HG03432 (cell line): ENCODE measurements around the gene ZNF205.
"Not testable (repeated sequence)": the region's sequence is repeated elsewhere in the genome, so short reads cannot be mapped to it uniquely, and the experiment has no call there.

Source experiments
- ATAC-seq: cut with Tn5 transposase; IDR thresholded peaks from one replicate; pipeline ENCODE4 v1.9.1; 2021; ENCODE audit warnings: mild to moderate bottlenecking, moderate library complexity; ENCODE audit not compliant: unreplicated experiment

Gene ZNF205

DNA sequence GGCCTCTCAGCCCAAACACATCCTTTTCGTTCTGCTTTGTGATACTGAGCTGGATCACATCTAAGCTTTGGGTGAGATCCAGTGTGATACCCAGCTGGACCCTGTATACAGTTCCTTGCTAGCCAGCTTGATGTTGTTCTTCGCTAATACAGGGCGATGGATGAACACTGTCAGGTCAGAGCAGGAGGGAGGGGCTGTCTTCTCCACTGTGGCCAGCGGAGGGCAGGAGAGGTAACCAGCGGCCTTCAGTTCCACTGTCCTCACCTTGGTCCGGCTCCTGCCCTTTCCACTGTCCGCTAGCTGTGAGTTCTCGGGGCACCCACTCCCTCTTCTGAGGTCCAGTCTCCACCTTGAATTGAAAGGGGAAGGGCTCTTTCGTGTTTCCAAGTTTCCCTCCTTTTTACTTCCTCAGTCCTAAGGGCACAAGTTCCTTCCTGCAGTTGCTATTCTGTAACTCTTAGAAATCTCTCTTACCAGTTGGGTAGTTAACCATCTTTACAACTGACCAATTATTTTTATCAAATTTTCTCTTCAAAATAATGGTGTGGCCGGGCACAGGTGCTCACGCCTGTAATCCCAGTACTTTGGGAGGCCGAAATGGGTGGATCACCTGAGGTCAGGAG, 19.5 kb downstream of the ZNF205 start:
- no peak for ATAC-seq

DNA sequence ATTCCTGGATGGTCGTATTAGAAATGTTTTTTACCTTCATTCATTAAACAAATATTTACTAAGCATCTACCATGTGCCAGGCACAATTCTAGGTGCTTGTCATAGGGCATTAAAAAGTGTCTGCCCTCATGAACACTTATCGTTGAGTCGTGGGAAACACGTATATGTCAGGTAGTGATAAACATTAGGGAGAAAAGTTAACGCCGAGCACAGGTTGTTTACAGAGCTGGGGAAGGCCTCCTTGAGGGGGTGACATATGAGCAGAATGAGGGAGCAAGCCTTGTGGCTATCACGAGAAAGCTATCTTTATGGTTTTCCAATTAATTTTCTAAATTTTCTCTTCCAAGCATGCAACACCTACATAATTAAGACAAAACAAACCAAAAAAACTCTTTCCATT, 21.5 kb downstream of the ZNF205 start:
- ATAC-seq, result no peak

DNA sequence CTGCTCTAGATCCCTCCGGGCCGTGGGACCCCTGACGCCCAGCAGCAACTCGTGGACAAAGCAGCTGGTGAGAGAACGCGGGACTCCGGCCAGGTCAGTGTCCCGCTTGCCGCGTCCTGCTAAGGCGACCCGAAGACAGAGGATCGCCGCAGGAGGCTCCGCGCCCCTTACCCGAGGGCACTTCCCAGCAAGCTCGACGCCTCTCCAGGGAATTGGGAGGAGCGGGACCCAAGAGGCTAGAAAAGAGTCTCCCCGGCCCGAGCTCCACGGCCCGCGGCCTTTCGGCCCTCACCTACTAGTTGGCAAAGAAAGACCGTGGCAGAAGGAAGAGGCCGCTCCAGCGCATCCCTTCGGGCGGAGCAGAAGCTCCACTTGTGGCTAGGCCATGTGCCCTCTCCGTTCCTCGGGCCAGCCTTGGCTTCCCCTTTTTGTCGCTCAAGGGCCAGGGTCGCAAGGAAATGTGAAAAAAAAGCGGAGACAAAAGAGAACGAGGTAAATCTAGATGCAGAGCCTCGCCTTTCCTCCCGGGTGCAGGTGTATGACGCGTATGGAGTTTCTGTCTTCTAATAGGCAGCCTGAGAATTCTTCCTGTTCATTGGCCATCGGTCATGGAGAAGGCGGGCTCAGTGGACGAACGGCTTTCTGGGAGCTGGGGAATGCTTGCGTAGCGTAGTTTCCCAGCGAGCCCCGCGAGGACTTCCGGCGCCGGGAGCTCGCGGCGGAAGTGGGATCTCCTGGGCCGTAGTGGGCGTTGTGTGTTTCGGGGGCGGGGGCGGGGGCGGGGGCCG, 22.1 kb downstream of the ZNF205 start, which contains the start of gene ZNF213:
TSS of gene ZNF213 (plus strand) at position 692 of the 788 bp plus-strand sequence. CDS start 2,252 bp downstream, outside the sequence.
- peak; percentile 89 for ATAC-seq

DNA sequence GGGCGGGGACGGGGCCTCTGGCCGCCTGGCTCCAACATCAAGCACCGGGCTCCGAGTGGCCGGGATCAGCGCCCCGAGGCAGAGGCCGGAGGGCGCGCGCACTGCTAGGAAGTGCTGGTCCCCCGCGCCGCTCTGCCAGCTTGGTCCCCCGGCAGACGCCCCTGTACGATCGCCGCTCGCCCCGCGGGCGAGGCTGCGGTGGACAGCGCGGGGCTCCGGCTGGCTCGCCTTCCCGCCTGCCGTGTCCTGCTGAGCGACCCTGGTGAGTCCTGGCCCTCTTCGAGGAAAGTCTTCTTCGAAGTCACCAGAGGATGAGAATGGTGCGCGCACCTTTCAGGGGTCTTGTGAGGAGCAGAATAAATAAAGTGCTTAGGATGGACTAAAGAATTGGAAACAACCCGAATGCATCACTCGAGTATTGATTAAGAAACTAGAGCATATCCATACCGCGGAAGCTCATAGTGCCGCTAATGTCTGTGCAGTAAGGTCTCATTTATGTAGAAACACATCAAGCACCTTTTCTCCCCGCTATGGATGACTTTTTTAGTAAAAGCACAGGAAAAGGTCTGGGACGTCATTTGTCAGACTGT, 22.8 kb downstream of the ZNF205 start:
- no peak for ATAC-seq

DNA sequence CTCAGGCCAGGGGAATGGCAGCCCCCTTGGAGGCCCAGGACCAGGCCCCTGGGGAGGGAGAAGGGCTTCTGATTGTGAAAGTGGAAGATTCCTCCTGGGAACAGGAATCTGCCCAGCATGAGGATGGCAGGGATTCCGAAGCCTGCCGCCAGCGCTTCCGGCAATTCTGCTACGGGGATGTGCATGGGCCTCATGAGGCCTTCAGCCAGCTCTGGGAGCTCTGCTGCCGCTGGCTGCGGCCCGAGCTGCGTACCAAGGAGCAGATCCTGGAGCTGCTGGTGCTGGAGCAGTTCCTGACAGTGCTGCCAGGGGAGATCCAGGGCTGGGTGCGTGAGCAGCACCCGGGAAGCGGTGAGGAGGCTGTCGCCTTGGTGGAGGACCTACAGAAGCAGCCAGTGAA, 24.9 kb downstream of the ZNF205 start:
- ATAC-seq, result no peak

DNA sequence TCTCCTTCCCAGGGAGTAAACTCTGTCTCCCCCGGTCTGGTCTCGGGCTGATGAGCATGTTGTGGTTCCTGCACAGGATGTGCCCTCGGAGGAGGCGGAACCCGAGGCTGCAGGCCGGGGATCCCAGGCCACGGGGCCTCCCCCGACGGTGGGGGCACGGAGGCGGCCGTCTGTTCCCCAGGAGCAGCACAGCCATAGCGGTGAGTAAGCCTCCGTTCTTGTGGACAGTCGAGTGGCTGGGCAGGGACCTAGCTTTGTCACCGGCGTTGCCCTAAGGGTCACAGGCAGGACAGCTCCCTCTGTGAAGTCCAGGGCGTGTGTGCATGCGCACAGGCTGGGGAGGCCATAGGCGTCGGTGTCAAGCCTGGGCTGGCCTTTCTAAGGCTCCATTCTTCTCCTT, 26.0 kb downstream of the ZNF205 start:
- no peak for ATAC-seq

DNA sequence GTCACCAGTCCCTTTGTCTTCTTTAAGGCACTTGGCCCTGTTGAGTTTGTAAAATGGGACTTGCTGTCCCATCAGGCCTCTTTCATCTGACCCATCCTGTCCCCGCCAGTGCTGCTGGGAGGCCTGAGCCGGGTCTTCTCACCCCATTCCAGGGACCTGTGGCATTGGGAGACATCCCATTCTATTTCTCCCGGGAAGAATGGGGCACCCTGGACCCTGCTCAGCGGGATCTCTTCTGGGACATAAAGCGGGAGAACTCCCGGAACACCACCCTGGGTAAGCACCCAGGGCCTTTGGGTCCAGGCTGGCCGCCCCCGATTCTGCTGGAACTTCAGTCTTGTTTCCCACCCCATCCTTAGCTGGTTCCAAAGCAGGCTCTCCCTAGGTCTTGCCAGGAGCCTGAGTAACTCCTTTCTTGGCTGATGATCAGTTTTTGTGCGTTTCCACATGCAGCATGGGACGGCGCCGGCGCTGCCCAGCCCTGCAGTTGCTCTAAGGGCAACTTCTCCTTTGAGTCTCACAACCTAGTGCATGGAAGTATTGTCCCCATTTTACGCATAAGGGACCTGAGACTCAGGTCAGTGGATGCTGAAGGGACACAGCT, 26.5 kb downstream of the ZNF205 start:
- ATAC-seq, result no peak

DNA sequence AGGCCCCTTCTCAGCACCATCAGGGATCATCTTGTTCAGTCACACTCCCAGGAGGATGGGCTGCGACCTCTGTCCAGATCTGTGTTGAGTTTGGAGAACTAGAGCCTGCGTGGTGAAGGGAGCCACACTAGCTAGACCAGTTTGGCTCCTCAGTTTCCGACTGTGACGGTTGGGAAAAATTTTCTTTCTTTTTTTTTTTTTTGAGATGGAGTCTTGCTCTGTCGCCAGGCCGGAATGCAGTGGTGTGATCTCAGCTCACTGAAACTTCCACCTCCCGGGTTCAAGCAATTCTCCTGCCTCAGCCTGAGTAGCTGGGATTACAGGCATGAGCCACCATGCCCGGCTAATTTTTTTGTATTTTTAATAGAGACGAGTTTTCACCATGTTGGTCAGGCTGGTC, 27.2 kb downstream of the ZNF205 start:
- ATAC-seq, result not testable (repeated sequence)

DNA sequence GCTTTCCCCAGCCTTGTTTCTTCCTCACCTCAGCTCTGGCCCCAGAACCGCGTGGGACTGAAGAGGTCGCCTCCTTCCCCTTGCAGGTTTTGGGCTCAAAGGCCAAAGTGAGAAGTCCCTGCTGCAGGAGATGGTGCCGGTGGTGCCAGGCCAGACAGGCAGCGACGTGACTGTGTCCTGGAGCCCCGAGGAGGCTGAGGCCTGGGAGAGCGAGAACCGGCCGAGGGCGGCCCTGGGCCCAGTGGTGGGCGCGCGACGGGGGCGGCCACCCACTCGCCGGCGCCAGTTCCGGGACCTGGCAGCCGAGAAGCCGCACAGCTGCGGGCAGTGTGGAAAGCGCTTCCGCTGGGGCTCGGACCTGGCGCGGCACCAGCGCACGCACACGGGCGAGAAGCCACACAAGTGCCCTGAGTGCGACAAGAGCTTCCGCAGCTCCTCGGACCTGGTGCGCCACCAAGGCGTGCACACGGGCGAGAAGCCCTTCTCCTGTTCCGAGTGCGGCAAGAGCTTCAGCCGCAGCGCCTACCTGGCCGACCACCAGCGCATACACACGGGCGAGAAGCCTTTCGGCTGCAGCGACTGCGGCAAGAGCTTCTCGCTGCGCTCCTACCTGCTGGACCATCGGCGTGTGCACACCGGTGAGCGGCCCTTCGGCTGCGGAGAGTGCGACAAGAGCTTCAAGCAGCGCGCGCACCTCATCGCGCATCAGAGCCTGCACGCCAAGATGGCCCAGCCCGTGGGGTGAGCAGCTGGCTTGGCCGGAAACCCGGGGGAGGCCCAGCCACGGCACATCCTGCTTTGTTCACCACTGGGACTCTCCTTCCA, 28.4 kb downstream of the ZNF205 start:
- ATAC-seq, result no peak

DNA sequence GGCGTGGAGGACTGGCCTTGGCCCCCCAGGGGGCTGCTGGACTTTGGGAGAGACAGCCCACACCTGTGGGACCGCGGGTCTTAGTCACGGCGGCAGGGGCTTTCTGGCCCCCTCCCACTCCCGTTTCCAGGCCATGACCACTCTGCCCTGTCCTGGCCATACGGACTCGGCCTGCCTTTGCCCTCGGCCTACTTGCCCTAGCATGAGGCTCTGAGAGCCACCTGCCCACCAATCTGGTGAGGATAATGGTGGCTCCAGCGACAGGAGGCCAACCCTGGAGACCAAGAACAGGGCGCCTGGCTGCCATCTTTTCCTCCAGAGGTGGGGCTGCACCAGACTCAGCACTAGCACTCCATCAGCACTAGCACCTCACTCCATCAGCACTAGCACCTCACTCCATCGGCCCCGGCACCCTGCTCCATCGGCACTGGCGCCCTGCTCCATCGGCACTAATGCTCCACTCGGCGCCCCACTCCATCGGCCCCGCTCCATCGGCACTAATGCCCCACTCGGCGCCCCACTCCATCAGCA, 29.5 kb downstream of the ZNF205 start:
- no peak for ATAC-seq

DNA sequence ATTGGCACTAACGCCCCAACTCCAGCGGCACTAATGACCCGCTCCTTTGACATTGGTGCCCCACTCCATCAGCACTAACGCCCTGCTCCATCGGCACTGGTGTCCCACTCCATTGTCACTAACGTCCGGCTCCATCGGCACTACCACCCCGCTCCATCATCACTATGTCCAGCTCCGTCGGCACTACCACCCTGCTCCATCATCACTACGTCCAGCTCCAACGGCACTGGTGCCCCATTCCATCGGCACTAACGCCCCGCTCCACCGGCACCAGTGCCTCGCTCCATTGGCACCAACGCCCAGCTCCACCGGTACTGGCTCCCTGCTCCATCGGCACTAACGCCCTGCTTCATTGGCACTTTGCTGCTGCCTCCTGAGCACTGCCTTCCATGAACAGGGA, 29.9 kb downstream of the ZNF205 start:
- ATAC-seq, result no peak

DNA sequence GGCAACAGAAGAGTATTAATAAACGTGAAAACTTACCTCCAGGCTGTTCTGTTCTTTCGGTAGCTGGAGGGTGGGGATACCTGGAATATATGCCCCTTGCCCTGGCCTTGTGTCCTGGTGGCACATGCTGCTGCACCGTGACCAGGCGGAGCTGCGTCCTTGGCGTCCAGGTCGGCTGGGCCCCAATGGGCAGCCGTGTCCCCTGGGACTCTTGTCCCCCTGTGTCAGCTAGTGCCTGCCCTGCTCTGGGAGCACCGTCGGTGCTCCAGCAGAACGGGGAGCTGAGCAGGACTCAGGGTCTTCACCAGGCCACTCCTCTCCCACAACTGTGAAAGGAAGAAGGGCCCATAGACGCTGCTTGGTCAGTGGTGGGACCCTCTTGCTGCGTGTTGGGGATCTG, 30.4 kb downstream of the ZNF205 start:
- no peak for ATAC-seq

DNA sequence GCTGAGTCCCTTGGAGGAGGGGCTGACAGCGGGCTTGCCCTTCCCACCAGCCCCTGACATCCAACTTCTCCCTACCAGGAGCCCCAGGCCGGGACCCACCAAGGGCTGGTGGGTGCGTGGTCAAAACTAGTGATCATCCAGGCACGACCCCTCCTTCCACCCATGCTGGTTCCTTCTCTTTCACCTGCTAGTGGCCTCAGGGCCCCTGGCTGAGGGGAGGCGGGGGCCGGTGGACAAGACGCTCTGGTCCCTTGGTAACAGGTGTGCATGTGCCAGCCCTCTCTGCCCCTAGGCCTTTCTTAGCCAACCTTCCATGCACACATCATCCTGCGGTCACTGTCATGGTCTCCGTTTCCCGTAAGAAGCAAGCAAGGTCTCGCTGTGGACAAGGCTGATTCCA, 30.8 kb downstream of the ZNF205 start:
- ATAC-seq, result no peak

DNA sequence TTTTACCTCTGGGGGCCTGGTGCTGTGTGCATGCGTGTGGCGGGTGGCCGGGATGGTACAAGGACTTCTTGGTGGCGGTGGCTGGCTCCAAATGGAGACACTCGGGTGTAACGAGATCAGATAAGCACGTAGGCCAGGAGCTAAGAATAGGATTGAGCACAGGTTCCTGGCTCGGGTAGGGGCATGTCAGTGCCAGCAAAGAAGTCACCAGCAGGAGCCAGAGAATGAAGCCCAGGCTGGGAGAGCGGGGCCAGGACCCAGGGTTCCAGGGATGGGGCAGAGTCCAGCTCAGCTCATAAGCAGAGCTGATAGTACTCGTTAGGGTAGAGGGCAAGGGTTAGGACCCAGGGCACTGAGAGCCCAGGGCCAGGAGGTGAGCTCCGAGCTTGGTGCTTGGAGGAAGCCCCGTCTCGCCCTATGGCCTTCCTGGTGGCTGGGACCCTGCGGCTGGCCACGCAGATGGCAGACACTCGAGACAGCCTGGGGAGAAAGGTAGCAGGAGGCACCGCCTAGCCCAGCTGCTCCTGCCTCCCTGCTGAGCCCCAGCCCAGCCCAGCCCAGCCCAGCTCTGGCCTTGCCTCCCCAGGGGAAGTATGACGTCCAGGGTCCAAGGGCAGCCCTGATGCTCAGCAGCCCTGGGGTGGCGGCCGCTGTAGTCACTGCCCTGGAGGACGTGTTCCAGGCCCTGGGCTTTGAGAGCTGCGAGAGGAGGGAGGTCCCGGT, 31.4 kb downstream of the ZNF205 start:
- no peak for ATAC-seq

DNA sequence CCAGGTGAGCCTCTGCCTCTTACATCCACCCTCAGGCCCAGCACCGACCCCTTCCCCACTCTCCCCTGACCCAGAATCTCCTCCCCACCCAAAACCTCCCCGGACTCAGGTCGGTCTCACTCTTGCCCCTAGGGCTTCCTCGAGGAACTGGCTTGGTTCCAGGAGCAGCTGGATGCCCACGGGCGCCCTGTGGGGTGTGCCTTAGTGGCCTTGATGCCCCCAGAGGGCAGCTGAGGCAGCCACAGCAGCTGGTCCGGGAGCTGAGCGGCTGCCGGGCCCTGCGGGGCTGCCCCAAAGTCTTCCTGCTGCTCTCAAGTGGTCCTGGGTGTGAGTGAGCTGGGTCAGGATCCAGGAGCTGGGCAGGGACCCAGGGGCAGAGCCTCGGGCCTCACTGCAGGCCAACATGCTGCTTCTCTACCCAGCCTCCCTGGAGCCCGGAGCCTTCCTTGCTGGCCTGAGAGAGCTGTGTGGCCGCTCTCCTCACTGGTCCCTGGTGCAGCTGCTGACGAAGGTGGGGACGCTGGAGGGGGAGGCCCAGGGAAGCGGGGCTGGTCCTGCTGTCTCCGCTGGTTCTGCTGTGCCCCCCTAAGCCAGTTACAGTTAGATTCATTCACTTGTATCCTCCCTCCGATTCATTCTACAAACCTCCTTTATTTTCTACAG, 32.1 kb downstream of the ZNF205 start:
- ATAC-seq, result no peak

DNA sequence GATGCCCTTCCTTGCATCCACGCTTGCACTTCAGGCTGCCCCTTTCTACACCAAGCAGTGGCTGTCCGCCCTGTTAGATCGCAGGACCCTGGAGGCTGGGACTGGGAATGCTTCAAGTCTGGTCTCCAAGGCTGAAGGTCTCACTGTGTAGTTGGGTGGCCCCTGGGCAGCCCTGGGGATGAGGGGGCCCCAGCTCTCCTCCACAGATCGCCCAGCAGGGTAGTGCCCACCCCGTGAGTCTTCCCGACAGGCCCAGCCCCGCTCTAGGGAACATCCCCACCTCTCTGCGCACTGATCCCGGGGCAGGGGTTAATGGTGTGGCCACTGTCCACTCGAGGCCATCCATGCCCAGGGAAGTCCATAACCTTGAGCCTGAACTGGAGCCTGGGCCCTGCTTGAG, 32.8 kb downstream of the ZNF205 start:
- no peak for ATAC-seq

DNA sequence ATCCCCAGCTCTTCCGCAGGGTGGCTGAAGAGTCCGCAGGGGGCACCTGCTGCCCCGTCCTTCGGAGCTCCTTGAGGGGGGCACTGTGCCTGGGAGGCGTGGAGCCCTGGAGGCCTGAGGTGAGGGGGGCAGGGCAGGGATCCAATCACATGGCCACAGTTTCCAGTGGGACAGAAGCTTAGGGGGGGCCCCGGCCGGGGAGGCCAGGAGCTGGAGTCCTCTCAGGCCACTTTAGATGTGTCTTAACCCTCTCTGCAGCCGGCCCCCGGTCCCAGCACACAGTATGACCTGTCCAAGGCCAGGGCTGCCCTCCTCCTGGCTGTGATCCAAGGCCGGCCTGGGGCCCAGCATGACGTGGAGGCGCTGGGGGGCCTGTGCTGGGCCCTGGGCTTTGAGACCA, 33.3 kb downstream of the ZNF205 start:
- ATAC-seq, result no peak

DNA sequence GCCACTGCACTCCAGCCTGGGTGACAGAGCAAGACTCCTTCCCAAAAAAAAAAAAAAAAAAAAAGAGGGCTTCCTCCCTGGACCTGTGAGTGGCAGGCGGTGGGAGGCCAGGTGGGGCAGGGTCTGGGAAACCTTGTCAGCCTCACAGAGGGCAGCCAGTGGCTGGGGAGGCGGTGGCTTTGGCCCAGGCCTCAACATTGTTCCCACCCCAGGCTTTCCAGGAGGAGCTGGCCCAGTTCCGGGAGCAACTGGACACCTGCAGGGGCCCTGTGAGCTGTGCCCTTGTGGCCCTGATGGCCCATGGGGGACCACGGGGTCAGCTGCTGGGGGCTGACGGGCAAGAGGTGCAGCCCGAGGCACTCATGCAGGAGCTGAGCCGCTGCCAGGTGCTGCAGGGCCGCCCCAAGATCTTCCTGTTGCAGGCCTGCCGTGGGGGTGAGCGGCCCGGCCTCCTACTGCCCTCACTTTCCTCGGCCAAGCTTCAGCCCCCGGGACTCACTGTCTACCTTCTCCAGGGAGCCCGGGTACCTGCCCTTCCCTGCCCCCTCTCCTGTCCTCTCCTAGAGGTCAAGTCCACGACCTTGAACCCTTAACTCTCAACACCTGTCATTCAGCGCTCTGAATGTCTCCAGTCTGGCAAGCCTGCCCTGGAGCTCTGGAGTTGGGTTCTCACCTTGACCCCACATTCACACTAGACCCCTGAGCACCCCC, 34.8 kb downstream of the ZNF205 start:
- no peak for ATAC-seq

DNA sequence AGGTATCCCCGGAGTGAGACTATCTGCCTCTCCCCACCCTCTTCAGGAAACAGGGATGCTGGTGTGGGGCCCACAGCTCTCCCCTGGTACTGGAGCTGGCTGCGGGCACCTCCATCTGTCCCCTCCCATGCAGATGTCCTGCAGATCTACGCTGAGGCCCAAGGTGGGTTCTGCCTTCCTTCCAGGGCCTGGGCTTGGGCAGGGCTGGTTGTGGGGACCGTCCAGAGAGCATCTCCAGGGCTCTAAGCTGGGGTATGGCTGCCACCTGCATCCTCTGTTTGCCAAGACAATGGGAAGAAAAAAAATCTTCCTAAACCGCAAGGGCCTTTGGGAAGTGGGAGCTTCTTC, 35.3 kb downstream of the ZNF205 start:
- ATAC-seq, result no peak
